ENCODE measurements around the gene NRIP1.

The NRIP1 gene

DNA sequence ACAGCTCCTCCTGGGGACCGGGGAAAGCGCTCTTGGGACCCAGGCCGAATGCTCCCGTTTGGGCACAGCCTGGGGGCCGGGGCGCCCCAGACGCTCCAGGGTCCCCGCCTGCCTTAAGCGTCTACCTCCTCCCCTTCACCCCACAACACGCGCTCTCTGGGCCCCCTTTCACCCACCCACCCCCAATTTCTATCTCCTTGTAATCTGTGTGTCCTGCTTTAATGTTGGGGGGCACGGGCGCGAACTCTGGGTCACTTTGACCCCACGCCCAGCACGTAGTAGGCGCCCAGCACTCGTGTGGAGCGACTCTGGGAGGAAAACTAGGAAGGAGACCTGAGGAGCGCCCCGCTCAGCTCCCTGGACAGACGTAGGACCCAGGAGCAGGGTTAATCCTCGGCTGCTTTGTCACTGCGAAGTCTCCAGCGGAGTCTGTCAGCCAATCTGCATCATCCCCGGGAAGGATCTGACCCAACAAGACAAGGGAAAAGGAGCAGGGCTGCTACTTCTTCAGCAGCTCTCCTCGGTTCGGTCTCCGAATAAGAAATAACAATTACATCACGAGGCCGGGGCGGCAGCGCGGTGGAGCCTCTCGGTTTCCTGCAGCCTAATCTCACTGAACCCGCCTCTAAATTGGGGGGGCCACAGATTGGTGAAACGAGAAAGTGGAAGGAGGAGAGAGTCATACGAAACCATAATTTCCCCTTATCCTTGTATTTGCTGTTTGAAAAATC is 757 bp upstream of the NRIP1 start:
- DNase-seq (ENCODE audit: low read depth): peak; percentile 83

DNA sequence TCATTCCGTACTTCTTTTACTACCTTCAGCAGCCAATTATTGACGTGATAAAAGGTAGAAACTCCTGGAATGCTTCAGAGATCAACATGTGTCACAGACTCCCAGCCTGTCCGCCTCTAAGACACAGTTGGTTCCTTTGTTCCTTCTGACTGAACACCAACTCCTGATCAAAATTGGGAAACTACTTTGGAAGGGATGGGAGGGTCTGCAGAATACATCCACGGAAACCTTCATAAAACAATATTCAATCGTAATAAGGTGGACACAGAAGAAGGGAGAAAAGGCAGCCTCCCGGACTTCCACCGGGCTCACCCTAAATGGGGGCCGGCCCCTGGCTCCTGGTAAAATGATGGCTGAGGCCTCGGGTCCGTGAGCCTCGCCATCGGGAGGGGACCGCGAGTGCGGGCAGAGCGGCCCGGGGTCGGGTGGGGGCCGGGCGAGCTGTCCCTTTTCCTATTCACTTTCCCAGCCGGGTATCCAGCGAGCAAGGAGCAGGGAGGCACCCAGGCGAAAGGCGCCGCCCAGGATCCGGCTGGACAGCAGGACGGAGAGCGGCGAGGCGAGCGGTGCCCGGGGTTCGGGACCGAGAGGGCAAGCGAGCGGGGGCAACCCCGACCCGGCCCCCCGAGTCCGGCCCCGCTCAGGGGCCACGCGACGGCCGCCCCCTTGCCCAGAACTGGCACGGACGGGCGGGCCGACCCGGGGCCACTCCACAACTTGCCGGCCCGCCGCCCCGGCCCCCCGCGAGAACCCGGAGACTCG is 805 bp downstream of the NRIP1 start:
- DNase-seq (ENCODE audit: low read depth): peak; percentile 49

DNA sequence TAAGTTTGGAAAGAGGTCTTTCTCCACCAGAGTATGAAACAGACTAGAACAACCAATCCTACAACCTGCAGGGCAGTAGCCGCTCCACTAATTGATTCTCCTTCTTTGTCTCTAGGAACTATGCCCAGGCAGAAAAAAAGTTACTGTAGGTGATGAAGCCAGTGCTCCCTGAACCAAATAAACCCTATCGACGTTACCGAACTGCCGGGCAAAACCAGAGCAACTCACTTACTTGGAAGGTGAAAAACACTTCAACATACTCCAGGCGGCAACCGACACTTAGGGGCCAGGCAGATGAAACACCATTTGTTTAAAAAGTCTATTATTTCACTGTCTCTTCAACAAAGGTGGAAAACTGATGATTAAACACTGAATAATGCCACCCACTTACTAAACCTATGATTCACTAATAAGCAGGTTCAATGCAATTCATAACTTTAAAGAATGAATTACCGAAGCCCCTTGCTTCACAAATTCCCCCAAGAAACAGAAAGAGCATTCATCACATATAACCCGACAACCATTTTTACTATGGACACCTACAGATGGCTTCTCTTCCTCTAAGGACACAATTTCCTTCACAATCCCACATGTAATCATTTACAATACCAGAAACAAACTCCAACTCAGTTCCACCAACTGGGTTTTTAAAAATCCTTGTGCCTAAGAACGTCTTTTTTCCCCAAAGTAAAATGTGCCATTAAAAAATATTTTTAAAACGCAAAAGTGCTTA is 1.6 kb downstream of the NRIP1 start:
- peak; percentile 40 for DNase-seq (ENCODE audit: low read depth)

DNA sequence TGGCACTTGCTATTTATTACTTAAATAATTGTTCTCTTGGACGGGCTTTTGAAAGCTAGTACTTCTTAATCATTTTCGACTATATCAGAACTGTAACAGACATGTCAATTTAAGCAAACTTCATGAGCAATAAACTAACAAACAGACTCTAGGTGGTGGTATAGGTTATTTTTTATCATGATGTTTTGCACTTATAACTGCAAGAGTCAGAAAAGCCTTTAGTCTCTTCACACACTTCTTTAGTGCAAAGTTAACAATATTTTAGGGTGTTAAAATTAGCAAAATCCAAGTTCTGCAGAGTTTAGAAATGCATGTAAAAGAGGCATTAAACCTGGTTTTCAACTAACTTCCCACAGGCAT is 2.2 kb downstream of the NRIP1 start:
- peak; percentile 32 for DNase-seq (ENCODE audit: low read depth)

DNA sequence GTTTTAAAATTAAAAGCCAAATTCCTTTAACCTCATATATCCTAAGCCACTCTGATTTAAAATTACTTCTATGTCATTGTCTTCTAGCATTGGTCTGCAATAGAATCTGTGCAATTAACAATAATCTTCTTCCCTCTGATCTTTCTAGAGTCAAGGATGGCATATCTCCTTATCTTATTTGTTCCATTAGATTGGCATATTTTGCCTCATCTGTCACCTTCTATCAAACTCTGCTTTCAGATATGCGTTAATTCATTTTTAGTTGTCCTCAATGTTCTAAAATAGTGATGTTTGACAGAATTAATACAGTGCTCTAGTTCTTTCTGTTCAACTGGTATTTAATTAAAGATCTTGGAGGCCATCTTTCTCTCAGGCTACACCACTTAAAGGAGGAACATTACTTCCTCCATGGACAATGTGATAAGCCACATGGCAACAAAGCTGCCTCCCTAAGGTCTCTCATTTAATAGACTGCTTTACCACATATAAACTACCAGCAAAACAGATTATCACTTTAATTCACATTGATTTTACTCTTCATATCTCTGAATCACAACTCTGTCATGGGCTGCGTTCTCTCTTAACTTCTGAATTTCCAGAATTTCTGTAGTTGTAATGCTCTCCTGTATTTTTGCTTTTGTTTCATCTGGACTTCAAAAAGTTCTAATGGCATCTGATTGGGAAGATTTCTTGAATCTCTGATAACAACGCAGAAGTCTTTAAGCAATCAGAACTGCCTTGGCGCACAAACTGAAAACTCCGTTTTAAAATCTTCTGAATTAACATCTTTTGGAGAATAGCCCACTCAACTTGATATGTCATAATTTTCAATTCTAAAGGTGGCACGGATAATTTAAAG is 2.8 kb downstream of the NRIP1 start:
- peak; percentile 22 for DNase-seq (ENCODE audit: low read depth)

DNA sequence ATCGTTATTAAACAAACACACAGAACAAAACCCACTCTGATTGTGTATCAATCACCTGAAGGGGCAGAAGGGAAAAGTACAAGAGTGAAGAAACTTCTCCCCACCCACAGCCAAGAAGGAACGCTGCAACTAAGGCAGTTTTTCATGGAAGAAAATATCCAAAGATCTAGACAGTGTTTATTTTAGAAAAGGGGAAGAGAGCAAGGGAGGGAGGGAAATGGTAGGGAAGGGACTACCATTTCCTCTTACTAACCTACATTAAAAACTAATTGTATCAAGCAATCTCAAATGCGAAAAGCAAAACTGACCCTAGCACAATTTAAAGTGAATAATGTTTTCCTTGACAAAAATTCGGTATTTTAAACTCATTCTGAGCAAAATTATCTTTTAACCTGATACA is 3.5 kb downstream of the NRIP1 start:
- DNase-seq (ENCODE audit: low read depth): peak; percentile 3

DNA sequence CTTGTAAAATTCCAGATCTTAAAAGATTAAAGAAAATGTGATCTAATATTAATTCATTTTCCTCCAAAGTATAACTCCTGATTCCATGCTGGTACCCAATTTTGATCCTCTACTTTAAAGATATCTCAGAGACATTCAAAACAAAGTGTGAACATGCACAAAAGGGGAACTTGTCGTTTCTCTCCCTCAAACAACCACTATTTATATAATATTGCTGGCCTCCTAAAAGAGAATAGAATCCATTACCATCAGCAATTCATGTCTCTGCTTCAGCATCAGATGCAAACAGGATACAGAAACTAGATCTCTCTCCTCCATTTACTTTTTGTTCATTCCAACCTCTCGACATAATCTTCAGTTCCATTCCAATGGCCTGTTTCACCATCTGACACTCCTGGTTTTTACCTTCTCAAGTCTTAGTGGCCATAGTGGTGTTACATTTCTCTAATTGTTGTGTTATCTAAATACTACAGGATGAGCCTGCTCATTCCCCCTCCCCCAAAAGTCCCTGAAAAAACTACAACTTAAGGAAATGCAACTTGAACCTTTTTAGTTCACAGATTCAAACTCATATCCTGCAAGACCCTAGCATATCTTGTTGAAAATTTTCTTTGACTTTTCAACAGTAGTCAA is 4.1 kb downstream of the NRIP1 start:
- DNase-seq (ENCODE audit: low read depth): peak; percentile 38

DNA sequence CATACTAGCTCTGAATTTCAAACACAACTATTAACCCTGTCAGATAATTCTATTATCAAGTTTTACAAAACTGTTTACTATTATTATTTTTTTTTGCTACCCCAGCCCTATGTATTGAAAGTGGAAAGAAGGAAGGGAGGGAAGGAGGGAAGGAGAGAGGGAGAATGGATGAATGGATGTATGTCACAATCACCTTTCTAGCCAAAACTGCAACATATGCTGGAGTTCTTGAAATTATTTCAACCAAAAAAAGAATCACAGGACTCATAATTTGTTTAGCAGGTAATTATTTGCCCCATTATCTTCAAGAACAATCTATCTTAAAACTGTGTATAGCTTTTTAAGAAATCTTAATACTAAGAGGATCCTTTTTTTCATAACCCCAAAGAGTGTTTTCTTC is 5.4 kb downstream of the NRIP1 start:
- no peak for DNase-seq (ENCODE audit: low read depth)

DNA sequence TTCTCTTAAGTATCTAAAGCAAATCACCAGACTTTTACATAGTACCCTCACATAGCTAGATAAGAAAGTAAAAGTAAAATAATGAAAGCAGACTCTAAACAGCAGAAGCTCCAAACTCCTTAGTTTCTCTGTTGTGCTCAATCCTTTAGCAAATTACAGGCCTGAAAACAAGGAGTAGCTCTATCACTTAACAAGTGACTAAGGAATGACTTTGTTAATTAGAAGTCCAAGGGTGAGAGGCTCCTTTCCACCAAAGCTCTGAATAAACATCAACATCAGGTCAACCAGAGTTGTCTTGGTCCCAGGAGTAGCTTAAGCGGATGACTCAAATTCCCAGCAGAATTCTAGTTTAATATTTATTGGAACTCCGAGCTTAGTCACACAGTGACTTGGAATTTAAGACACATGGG is 5.9 kb downstream of the NRIP1 start:
- peak; percentile 85 for DNase-seq (ENCODE audit: low read depth)

DNA sequence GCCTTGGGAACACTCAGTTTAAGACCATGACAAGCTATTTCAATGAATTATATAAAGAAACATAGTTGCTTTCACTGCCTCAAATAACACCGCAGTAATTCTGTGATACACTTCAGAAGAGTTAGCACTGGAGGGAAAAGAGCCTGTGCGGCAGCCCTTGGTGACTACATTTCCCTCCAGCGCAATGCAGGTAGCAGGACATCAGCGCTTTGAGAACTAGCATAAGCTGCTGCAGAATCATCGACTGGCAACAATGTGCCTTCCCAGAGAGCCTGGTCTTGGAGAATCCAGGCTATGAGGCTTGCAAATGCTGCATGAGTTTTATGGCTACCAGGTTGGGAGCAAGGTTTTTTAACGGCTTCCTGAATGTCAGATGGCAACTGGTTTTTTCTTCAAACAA is 7.5 kb downstream of the NRIP1 start:
- no peak for DNase-seq (ENCODE audit: low read depth)

DNA sequence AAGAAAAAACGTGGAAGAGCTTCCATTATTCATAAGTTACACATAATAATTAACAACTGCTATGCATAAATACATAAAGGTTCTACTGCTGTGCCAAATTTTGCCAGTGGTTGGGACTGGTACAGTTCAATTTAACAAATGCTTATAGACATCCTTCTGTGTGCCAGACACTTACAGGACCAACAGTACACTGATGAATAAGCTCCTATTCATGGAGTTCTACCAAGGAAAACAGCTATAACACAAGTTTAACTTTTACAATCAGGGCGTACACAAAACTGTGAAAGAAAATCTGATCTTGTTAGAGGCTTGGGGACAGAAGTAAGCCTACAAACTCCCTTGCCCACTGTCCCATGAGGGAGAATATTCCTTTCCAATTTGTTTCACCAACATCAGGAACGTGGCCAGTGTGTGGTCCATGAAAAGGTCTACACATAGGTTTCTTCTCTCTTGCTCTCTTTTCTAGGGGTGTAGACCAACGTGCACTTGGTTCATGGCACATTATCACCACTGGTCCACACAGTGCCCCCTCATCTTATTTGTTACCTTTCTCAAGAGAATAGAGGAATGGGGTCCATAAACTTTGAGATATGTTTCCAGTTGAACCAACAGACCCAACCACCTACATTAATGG is 10.1 kb downstream of the NRIP1 start:
- no peak for DNase-seq (ENCODE audit: low read depth)

DNA sequence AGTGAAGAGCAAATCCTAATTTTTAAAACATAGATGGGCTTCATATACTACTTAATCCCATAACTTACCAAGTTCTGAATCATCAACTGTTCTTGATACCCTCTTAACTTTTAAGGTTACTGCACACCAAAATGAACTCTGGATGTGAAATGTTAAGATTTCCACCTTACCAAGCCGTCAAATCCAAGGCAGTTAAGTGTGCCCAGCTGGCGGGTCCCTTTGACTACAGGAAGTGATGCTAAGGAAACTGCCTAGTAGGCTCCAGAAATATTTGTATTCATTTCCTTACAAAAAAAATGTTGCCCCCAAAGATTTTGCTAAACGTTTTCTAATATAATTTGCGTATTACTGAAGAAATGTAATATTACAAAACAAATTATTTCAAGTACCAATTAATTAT is 10.7 kb downstream of the NRIP1 start:
- DNase-seq (ENCODE audit: low read depth): no peak

DNA sequence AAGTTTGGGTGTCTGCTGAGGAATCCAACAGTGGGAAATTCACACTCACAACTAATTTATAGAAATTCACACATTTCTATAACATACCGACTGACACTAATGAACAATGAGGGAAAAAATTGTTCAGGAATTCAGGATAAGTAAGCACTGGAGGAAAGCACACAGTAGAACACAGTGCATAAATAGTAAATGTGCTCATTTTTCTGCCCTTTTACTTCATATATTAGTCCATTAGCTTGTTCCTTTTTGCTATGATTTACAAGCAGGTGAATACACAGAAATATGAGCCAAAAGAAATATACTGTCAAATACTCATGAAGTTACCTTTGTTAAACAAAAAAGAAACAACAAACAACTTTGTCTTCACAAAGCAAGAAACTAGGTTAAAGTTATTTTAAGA is 11.3 kb downstream of the NRIP1 start:
- no peak for DNase-seq (ENCODE audit: low read depth)

DNA sequence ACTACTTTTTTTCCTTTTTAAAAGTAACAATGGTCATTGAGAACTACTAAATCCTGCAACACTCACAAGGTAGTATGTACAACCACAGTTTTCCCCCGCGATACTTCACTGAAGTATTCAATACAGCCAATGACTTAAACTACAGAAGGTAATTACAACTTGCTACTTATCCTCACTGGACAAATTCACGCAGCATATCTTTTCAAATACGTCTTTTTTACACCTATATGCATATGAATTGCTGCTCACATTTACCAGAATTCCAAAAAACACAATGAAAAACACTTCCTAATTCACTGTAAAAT is 12.4 kb downstream of the NRIP1 start:
- DNase-seq (ENCODE audit: low read depth): no peak

DNA sequence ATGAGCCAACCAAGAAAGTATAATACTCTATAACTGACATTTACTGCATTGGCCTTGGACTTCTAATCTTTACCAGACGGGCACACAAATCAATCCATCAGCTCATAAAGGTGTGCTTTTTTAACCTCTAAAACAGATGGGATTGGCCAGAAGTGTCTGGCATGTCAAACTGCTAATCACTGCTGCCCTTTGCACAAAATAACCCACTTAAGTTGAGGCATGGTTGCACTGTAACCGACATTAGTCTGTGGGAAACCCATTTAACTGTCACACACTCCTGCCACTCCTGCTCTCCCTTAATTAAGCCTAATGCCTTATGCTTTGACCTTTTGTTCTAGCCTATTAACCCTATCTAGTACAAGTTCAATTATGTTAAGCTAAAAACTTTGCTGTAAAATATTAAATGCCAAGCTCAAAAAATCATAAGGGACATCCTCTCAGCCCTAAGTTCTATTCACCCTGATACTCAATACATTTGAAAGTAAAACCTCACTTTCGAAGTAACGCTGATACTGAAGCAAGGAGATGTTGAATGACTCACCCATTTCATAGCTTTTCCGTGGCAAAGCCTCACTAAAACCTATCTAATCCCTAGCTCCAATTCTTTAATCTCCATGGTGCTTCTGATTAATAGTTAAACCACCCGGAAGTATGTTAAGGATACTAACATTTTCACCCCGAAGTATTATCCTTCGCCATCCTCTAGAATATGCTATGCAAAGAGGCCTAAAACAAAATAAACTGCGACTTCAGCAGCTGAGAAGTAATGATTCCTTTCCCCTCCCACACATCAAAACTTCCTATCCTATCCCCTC is 12.9 kb downstream of the NRIP1 start:
- peak; percentile 24 for DNase-seq (ENCODE audit: low read depth)

DNA sequence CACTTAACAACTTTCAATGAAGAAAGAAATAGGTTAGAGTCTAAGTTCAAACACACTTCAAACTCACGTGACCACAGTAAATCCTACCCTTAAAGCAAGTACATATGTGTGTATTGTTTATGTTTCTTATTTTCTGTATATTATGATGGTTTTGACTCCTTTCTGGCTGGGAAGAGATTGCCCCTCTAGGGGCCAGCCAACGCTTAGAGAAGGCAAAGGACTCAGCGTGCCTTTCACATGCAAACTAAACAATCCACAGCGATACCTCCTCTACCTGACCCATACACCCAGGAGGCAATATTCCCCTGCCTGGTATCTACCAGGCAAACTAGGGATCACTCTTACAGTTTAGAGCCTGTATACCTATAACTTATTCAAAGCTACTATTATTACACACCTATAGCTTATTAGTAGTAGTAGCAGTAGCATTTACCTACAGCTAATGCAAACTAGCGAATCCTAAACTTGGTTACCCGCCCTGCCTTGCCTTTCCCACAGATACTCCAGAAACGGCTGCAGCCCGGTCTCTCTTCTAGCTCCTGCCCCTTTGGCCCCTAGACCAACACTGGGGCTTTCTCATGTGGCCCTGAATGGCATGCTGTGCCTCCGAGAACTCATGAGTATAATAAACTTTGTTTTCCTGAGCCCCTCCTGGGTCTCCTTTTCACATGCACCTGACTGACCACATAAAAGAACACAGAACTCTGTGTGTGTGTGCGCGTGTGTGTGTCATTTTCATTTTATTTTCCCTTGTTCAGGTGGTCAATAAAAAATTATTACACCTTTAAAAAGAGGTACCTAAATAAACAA is 14.0 kb downstream of the NRIP1 start:
- DNase-seq (ENCODE audit: low read depth): no peak

DNA sequence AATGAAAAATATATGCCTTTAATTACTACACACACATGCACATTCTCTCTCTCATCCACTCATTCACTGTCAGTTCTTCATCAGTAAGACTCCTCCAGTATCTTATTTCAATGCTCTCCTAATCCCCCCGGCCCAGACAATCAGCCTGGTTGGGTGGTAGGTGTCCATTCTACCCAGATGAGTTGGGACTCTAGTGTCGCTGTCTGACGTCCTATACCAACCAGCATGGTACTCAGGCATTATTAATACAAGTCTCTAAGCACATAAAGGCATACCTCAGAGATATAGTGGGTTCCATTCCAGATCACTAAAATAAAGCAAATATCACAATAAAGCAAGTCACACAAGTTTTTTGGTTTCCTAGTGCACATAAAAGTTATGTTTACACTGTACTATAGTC is 19.8 kb downstream of the NRIP1 start:
- DNase-seq (ENCODE audit: low read depth): no peak

DNA sequence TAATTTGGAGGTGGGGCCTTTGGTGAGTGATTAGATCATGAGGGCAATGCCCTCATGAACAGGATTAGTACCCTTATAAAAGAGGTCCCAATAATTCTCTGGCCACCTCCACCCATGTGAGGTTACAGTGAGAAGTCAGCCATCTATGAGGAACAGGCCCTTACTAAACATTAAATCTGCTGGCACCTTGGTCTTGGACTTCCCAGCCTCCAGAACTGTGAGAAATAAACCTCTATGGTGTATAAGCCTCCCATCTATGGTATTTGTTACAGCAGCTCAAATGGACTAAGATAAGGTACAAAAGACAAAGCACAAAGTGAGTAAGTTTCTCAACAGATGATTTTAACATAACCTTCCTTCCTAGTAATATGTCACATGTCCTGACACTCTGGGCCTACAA is 22.3 kb downstream of the NRIP1 start:
- DNase-seq (ENCODE audit: low read depth): no peak

DNA sequence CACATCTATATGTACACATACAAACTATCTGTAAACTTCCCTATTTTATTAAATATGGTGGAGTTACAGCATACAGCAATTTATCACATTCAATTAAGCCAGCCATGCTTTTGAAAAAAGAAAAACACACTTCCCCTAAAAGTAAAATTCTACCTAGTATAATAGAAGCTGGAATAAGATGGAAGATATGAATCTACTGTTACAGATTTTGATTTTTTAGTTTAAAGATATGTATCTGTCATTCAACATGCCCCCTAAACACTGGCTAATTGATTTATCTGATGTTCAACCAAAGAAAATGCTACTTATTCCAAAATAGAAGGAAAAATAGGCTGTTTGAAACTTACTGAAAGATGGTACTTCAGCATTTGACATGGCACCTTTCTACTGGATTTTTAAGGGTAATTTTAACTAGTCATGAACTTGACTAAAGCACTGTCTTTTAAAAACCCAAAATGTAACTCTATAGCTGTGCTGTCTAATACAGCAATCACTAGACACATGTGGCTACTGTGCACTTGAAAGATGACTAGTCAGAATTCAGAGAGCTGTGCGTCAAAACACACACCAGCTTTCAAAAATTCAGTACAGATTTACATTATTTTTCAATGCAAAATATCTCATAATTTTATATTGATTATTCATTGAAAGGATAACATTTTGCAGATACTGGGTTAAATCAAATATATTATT is 25.0 kb downstream of the NRIP1 start:
- DNase-seq (ENCODE audit: low read depth): no peak
